OCI-LY3 (cell line): ENCODE results near the gene CCDC185.

Source experiments
- EZH2phosphoT487 ChIP-seq: fragments of 200-600 bp; shearing (Covaris generic); IDR thresholded peaks from 2 replicates; pipeline ENCODE4 v1.6.1; 2018; ENCODE audit warnings: antibody characterized with exemption, mixed run types, low read depth
- TF ChIP-seq, protein P1 (sequence below): fragments of 200-600, 300-600 bp; sonication (generic); IDR thresholded peaks from 2 replicates; pipeline ENCODE4 v1.5.1; 2014; ENCODE audit warnings: antibody characterized with exemption, low read length, low read depth

DNA sequence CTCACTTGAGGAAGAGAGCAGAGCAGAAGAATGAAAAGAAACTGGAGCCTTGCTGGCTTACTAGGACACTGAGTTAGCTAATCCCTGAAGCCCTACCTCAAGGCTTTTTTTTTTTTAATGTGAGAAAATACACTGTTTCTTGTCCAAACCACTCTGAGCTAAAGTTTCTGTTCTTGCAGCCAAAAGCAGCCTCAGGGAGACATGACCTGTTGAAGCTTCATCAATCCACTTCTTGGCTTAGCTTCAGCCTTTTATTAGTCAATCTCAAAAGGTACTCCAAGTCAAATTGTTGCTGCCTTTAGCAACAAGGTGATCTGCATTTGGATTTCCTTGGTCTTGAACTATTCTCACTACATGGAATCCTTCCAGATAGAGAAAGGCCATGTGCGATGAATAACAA is 33.7 kb downstream of the CCDC185 start:
- no peak for TF ChIP-seq EZH2phosphoT487
- TF ChIP-seq, protein P1, sequence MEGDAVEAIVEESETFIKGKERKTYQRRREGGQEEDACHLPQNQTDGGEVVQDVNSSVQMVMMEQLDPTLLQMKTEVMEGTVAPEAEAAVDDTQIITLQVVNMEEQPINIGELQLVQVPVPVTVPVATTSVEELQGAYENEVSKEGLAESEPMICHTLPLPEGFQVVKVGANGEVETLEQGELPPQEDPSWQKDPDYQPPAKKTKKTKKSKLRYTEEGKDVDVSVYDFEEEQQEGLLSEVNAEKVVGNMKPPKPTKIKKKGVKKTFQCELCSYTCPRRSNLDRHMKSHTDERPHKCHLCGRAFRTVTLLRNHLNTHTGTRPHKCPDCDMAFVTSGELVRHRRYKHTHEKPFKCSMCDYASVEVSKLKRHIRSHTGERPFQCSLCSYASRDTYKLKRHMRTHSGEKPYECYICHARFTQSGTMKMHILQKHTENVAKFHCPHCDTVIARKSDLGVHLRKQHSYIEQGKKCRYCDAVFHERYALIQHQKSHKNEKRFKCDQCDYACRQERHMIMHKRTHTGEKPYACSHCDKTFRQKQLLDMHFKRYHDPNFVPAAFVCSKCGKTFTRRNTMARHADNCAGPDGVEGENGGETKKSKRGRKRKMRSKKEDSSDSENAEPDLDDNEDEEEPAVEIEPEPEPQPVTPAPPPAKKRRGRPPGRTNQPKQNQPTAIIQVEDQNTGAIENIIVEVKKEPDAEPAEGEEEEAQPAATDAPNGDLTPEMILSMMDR = no peak
